HG03196 (cell line): ENCODE measurements around the gene DUOX1.

Source experiments
- ATAC-seq: cut with Tn5 transposase; IDR thresholded peaks from one replicate; pipeline ENCODE4 v1.9.1; 2021; ENCODE audit not compliant: unreplicated experiment

DUOX1 gene

DNA sequence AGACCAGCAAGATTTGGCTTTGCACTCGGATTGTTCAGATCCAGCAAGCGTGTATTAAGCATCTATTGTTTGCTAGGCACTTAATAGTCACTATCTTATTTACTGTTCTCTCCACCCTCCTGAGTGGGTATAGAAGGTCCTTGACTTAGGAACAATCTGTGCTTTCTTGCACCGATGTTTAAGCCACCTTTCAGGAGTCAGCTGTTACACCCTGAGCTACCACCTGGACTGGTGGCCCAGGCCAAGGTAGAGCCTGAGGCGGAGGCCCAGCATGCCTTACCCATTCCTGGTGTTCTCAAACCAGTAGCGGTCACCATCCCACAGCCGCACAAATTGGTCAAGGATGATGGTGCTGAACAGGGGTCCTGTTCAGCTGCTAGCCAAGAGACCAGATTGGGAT is 10.0 kb downstream of the DUOX1 start:
- ATAC-seq, result no peak

DNA sequence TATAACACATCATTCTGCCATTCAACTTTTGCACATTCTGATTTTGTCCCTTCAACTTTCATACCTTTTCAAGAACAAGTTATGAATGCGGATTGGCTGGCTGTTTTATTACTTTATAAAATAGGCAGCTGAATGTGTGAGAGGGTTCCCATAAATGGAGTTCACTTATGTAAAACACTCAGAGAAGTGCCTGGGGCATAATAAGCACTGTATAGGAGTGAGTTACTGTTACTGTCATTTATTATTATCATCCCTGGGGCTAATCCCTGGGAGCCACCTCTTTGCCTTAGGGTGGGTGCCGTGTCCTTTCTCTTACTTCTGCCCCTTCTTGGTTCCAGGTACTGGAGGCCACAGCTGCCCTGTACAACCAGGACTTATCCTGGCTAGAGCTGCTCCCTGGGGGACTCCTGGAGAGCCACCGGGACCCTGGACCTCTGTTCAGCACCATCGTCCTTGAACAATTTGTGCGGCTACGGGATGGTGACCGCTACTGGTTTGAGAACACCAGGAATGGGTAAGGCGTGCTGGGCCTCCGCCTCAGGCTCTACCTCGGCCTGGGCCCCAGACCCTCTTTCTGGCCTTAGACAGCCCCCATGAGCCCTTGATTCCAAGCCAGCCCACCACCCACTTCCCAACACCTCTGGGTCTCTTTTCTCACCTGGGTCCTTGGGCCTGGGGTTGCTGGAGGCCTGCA is 10.9 kb downstream of the DUOX1 start:
- ATAC-seq, result no peak

DNA sequence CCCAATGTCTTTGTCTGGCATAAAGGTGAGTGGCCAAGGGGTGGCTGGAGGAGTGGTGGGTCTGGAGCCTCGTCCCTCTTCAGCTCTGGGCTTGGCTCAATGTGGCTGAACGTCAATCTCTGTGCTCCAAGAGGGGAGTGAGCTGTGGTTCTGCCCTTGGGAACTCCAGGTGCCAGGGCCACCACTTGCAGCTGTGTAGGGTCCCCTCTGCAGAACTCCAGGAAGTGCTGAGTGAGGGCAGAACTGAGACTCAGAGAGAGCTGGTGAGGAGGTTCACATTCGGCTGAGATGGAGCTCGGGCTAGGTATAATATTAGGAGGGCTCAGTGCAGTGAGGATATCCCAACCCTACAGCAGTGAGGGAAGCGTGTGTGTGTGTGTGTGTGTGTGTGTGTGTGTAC is 11.6 kb downstream of the DUOX1 start:
- no peak for ATAC-seq

DNA sequence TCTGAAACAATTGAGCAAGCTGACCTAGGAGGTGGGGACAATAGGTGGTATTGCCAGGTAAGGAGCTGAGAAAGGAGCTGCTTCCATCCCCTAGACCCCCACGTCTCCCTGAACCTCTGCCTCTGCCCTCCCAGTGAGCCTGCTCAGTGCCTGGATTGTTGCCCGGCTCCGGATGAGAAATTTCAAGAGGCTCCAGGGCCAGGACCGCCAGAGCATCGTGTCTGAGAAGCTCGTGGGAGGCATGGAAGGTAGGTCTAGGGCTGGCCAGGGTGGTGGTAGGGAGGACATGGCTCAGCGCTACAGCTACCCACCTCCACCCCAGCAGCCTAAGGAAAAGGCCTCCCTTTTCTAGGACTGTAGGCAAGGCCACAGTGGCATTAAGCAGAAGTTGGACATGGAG is 13.3 kb downstream of the DUOX1 start:
- ATAC-seq, result no peak

DNA sequence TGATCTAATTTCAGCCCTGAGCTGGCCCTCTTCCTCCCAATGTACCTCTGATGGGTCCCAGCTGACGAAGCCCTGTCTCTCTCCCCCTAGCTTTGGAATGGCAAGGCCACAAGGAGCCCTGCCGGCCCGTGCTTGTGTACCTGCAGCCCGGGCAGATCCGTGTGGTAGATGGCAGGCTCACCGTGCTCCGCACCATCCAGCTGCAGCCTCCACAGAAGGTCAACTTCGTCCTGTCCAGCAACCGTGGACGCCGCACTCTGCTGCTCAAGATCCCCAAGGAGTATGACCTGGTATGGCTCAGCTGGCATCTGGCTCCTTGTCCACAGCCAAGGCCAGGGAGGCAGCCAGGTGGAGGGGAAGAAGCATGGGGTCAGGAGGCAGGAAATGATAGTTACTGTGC is 14.2 kb downstream of the DUOX1 start:
- ATAC-seq, result no peak

DNA sequence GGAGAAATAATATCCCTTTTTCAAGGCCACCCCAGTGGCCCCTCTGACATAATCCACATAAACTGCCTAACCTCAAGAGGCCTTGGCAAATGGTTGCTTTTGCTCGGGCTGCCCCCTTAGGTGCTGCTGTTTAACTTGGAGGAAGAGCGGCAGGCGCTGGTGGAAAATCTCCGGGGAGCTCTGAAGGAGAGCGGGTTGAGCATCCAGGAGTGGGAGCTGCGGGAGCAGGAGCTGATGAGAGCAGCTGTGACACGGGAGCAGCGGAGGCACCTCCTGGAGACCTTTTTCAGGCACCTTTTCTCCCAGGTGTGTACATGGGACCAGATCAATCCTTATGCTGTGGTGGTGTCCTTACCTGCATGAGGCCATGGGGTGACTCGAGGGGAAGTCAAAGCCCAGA is 15.0 kb downstream of the DUOX1 start:
- ATAC-seq, result no peak

DNA sequence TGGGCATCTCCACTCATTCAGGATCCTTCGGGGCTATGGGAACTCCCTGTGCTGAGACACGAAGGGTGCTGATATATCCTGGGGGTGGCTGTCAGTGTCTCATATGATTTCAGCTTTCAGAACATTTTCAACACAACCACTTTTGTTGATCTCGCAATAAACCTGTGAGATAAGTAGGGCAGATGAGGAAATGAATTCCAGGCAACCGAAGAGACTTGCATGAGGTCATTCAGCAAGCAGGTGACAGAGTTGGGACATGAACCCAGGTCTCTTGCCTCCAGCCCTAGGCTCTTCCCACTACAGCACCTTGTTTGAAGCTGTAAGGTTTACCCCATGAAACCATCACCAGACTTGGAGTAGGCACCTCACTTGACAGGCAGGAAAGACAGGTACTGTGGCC is 16.6 kb downstream of the DUOX1 start:
- ATAC-seq, result no peak

DNA sequence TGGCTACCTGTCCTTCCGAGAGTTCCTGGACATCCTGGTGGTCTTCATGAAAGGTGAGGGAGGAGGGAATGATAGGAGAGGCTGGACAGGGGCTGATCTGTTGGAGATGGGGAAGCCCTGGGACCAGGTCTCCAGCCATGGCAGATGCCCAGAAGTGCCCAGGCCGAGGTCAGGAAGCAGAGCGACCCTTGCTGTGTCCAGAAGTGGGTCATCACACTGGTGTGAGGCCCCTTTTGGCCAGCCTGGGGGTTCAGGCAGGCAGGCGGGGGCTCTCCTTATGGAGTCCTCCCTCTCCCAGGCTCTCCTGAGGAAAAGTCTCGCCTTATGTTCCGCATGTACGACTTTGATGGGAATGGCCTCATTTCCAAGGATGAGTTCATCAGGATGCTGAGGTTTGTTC is 17.8 kb downstream of the DUOX1 start:
- no peak for ATAC-seq

DNA sequence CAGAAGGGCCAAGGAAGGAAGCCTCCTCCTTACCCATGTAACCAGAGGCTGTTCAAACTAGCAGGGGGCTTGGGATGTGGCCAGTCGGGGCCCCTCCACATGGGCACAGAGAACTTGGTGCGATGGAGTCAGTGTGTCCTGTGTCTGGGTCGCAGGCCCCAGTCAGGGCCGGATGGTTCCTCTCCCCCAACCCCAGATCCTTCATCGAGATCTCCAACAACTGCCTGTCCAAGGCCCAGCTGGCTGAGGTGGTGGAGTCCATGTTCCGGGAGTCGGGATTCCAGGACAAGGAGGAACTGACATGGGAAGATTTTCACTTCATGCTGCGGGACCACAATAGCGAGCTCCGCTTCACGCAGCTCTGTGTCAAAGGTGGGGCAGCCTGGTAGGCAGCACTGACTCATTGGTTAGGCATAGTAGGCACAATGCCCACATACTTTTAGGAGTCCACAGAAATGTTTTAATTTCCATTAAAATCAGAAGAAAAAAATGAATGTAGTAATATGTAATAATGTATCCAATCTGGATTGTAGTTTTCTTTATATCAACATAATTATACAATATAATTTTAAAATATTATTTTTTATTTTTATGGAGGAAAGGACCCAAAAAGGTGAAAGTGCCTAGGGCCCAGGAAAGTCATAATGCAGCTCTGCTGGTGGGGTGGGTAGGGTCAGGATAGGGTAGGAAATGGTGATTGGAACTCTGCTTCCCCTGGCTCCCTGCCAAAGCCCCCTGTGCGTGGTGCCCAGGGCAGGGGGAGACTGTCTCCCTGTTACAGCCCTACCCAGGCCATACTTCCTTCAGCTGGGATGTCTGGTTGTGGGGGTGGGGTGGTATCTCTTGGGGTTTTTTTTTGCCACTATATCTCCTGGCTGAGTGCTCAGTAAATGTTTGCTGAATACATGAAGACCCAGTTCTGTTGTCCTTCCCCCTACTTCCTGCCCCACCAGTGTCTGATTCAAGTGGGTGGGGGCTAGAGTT is 18.6 kb downstream of the DUOX1 start:
- no peak for ATAC-seq

DNA sequence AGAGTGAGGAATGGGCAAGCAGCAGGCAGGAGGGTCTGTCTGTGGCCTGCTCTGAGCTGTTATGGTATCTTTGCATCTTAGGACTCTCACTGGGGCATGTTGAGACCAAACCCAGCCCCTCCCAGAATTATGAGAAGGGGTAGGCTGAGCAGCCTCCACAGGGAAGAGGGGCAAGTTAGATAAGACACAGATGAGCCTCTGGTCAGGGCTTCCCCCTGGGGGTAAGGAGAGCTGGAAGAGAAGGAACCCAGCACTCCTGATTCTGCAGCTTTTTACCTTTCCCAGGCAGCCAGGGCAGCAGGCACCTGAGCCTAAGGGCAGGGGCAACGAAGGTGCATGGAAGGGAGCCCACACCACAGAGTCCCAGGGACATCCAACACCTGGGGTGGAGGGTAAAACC is 19.3 kb downstream of the DUOX1 start:
- no peak for ATAC-seq

DNA sequence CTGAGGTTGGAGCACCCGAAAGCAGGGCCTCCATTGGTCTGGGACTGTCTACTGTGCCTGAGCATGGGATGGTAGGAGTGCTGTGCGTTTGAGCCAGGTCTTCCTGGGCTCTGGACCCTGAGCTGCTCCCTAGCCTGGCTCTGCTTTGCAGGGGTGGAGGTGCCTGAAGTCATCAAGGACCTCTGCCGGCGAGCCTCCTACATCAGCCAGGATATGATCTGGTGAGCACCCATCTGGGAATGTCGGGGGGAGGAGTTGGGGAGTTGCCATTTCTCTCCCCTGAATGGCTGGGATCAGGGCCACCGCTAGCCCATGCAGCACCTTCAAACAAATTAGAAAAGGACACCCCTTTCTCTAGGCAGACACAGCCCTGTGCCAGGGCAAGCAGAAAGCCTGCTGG is 20.7 kb downstream of the DUOX1 start:
- ATAC-seq, result no peak

DNA sequence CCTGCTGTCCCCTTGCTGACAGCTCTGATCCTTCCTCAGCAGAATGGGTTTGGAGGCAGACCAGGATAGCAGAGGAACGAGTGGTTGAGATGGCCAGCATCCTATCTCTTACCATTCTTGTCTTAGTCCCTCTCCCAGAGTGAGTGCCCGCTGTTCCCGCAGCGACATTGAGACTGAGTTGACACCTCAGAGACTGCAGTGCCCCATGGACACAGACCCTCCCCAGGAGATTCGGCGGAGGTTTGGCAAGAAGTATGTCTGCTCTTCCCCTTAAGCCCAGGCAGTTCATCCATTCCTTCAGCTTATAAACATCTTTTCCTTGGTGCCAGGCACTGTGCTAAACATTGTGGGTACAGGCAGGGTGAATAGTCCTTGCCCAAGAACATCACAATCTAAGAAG is 21.2 kb downstream of the DUOX1 start:
- no peak for ATAC-seq

DNA sequence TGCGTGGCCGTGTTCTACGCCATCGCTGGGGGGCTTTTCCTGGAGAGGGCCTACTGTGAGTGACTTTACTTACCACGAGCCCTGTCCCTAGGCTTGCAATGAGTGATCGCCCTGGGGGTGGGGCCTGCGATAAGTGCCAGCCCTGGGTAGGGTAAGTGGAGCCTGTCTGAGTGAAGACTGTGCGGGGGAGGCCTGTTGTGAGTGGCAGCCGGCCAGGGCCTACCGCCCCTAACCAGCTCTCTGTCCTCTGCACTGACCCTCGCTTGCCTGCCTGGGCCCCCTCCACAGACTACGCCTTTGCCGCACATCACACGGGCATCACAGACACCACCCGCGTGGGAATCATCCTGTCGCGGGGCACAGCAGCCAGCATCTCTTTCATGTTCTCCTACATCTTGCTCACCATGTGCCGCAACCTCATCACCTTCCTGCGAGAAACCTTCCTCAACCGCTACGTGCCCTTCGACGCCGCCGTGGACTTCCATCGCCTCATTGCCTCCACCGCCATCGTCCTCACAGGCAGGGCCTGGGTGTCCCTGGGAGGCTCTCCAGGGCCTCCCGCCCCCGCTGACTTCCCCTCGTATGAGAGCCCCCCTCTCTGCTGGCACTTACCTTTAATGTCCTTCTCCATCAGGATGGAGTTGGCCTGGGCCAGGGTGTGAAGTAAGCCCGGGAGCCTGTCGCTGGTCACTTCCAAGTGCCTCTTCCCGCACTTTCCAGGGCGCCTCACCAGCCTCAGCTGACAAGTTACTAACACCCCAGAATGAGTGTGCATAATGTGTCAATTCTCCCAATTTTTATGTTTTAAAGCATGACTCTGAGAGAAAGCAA is 22.4 kb downstream of the DUOX1 start:
- no peak for ATAC-seq

DNA sequence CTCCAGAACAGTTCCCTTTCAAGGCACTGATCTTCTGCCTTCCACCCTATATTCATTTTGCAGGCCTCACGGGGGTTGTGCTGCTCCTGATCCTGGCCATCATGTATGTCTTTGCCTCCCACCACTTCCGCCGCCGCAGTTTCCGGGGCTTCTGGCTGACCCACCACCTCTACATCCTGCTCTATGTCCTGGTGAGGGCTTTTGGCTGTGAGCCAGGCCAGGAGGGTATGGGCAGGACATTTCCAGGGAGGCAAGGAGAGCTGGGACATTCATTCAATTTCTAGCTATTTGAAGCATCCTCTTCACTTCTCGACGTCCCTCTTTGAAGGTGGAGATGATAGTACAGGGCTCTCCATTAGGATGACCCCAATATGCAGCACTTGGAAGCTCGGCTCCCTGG is 25.9 kb downstream of the DUOX1 start:
- no peak for ATAC-seq

DNA sequence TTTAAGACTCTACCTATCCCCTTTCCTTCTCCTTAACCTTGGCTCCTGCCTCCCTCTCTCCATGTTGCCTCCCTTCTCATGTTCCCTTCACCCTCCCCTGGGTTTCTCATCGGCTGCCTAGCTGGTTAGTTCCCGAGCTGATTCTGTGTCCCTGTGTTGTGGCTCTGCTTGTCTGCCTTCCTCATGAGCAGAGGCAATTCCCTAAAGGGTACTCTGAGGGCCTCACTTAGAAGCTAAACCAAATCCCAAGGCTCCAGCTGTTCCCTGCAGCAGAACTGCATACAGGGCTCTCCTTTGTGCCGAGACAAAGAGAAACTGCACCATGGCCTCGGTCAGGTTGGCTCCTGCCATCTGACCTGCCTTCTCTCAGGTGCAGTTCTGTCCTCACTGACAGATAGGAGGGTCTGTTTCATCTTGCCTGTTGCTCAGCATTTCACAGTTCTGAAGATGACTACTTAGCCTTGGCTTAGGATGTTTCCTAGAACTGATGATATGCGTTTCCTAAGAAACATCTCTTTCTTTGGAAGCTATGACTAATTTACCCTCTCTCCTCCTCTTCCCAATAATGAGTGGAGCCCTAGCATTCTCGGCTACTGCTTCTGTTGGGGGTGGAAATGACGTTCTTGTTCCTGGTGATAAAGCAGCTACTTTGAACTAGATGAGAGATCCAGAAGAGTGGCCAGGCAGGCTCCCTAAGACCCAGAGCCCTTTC is 27.1 kb downstream of the DUOX1 start:
- ATAC-seq, result no peak

DNA sequence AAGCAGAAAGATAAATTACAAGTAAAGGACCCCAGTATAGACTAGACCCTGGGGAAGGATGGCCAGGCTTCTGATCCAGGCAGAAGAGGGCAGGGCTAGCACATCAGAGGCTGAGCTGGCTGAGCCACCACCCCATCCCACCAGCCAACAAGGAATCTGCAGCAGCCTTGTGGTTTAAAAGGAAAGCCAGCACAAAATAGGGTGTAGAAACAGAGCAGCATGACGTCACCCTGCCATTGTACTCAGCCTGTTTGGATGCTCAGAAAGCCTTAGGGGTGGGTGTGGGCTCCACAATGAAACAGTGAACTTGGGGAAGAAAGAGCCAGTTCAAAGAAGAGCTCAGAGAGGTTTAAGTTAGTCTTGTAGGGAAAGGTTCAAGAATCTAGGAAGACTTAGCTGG is 28.2 kb downstream of the DUOX1 start:
- no peak for ATAC-seq

DNA sequence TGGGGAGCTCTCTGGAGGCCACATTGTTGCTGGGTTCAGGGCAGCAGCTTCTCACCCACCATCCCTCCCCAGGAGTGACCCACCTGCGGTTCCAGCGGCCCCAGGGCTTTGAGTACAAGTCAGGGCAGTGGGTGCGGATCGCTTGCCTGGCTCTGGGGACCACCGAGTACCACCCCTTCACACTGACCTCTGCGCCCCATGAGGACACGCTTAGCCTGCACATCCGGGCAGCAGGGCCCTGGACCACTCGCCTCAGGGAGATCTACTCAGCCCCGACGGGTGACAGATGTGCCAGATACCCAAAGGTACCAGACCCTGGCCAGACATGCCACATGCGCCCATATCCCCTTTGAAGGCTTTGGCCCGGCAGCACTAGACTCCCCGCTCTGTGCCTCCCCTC is 31.9 kb downstream of the DUOX1 start:
- ATAC-seq, result no peak

DNA sequence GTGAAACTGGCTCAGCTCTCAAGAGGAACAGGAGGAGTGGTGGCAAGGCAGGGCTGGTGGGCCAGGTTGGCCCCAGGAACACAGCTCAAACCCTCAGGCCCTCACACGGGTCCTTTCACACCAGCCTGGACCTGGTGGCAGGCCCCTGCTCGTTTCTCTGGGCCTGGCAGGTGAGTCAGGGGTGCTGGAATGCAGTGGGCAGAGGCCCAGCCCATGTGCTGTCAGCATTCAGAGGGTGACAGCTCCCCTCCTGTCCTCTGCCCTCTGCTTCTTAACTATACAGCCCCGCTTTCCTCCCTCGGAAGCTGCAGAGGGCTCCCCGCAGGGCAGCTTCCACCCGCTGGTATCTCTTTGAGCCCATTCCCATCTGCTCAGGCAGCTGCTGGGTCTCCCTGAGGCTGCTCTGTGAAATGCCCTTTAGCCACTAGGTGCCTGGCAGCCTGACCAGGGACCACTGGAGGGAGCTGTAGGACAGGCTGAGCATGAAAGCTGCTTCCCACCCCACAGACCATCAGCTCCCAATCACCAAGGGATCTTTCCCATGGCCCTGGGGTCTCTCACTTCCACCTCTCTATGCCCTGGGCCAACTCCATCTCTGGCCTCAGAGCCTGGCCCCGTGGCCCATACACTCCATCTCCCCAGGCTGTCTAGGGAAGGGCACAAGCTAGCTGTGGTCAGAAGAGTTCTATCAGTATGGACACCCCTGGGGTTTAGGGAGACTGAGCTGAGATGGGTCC is 33.1 kb downstream of the DUOX1 start:
- ATAC-seq, result no peak

DNA sequence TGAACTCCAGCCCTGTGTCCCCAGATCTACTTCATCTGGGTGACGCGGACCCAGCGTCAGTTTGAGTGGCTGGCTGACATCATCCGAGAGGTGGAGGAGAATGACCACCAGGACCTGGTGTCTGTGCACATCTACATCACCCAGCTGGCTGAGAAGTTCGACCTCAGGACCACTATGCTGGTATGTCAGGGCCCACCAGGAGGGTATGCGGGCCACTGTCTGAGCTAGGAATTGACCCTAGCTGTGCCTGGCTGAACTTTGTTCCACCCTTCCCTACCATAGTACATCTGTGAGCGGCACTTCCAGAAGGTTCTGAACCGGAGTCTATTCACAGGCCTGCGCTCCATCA is 33.7 kb downstream of the DUOX1 start:
- ATAC-seq, result no peak

DNA sequence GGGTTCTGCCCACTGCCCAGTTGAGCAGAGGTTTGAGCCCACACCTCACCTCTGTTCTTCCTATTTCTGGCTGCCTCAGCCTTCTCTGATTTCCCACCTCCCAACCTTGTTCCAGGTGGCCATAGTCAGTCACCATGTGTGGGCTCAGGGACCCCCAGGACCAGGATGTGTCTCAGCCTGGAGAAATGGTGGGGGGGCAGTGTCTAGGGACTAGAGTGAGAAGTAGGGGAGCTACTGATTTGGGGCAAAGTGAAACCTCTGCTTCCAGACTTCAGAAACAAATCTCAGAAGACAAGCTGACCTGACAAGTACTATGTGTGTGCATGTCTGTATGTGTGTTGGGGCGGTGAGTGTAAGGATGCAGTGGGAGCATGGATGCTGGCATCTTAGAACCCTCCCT is 35.1 kb downstream of the DUOX1 start:
- no peak for ATAC-seq
